SU-DHL-6 (cell line): ENCODE measurements around the gene ZNF219.

Source experiments
- CTCF ChIP-seq: fragments of 200-600 bp; sonication (generic); IDR thresholded peaks from one replicate; pipeline ENCODE4 v1.5.1; 2017; ENCODE audit warnings: antibody characterized with exemption, mild to moderate bottlenecking, low read length, moderate library complexity; ENCODE audit not compliant: insufficient read depth, poor library complexity, severe bottlenecking
- EZH2phosphoT487 ChIP-seq: fragments of 200-600 bp; sonication (generic), shearing (Covaris generic); conservative IDR thresholded peaks from 2 replicates; pipeline ENCODE4 v1.6.1; 2018; ENCODE audit warnings: mild to moderate bottlenecking, antibody characterized with exemption, low read length, moderate library complexity, mixed read lengths

- TF ChIP-seq CTCF (no peak), EZH2phosphoT487 (no peak)
These were observed 1.1 kb upstream of the ZNF219 start for GRCh38 chr14:21099596-21099985.
